Keratinocyte (primary cell): ENCODE results near the gene NEGR1. TPM values are rescaled to one million over a fixed set of nuclear protein-coding genes. Genes with fewer than 3 reads are reported as not detected.

Source experiments
- DNase-seq: peaks from one replicate; pipeline ENCODE4 v3.0.0-alpha.2; 2011; ENCODE audit warnings: low read depth, missing footprints, low spot score
- FAIRE-seq: peaks from 2 replicates; lab custom pipeline; 2011; peaks lifted over from hg19 to GRCh38; lab: Jason Lieb, UNC
- H2AFZ ChIP-seq: 2 replicates; pipeline ENCODE4 v1.6.0; 2012; ENCODE audit warnings: low read length, control low read depth, inconsistent platforms; ENCODE audit not compliant: control insufficient read depth
- H3K27ac ChIP-seq: 2 replicates; pipeline ENCODE4 v1.5.1; 2011; ENCODE audit warnings: low read length; ENCODE audit not compliant: control insufficient read depth, insufficient read depth
- H3K27me3 ChIP-seq: 3 replicates; pipeline ENCODE4 v1.6.0; 2011; ENCODE audit warnings: low read length; ENCODE audit not compliant: control insufficient read depth, insufficient read depth; ENCODE audit errors: extremely low read depth
- H3K36me3 ChIP-seq, 2 experiments: 2 replicates in 1 of 2; 3 replicates in 1 of 2; pipeline ENCODE4 v1.5.1; 2011; ENCODE audit warnings: low read length in 2 of 2, mild to moderate bottlenecking in 1 of 2; ENCODE audit not compliant: control insufficient read depth in 2 of 2, insufficient read depth in 2 of 2; ENCODE audit errors: extremely low read depth in 1 of 2
- H3K4me1 ChIP-seq: 3 replicates; pipeline ENCODE4 v1.5.1; 2011; ENCODE audit warnings: low read length; ENCODE audit not compliant: control insufficient read depth, insufficient read depth; ENCODE audit errors: extremely low read depth
- H3K4me2 ChIP-seq: 3 replicates; pipeline ENCODE4 v1.6.0; 2011; ENCODE audit warnings: low read depth, low read length; ENCODE audit not compliant: control insufficient read depth, insufficient read depth; ENCODE audit errors: extremely low read depth
- H3K4me3 ChIP-seq, 3 experiments: fragments of 200-600 bp in 1 of 3; sonication (generic) in 1 of 3; 2 replicates in 2 of 3; 3 replicates in 1 of 3; pipeline ENCODE4 v1.5.1; 2011 to 2016; ENCODE audit warnings: low read length in 3 of 3, mild to moderate bottlenecking in 3 of 3, control low read depth in 2 of 3, inconsistent platforms in 1 of 3, low read depth in 1 of 3, mixed read lengths in 1 of 3, mixed run types in 1 of 3, moderate library complexity in 1 of 3; ENCODE audit not compliant: control insufficient read depth in 2 of 3, insufficient read depth in 2 of 3; ENCODE audit errors: extremely low read depth in 1 of 3
- H3K79me2 ChIP-seq: 2 replicates; pipeline ENCODE4 v1.6.0; 2012; ENCODE audit warnings: low read length; ENCODE audit not compliant: control insufficient read depth, insufficient read depth
- H3K9ac ChIP-seq: 3 replicates; pipeline ENCODE4 v1.6.0; 2011; ENCODE audit warnings: low read length; ENCODE audit not compliant: control insufficient read depth, insufficient read depth; ENCODE audit errors: extremely low read depth
- H3K9me1 ChIP-seq: 3 replicates; pipeline ENCODE4 v1.6.0; 2011; ENCODE audit warnings: low read length; ENCODE audit not compliant: control insufficient read depth, insufficient read depth; ENCODE audit errors: extremely low read depth
- H3K9me3 ChIP-seq: 2 replicates; pipeline ENCODE4 v1.5.1; 2012; ENCODE audit warnings: low read depth, low read length; ENCODE audit not compliant: control insufficient read depth
- H4K20me1 ChIP-seq: 3 replicates; pipeline ENCODE4 v1.6.0; 2011; ENCODE audit warnings: low read length; ENCODE audit not compliant: control insufficient read depth, insufficient read depth; ENCODE audit errors: extremely low read depth
- EZH2 ChIP-seq: IDR thresholded peaks from one replicate; pipeline ENCODE4 v1.6.1; 2012; ENCODE audit warnings: inconsistent platforms, mild to moderate bottlenecking, low read length, moderate library complexity
- dilution Hi-C: fragments of 300-500 bp; cut with MboI; formaldehyde crosslinking; loops from one replicate; pipeline ENCODE4 v1.7.0; 2020; ENCODE audit warnings: low sequenced_read_pairs; ENCODE audit not compliant: extremely low pct_ligation_motif_present
- polyA plus RNA-seq, 5 experiments: library from polyadenylated mRNA; depleted of rRNA in 3 of 5; stranded (reverse) in 3 of 5; stranded (forward) in 1 of 5; unstranded in 1 of 5; fragments of >200 nt; gene quantifications; 1 replicate in 1 of 5; 2 replicates in 3 of 5; 3 replicates in 1 of 5; pipeline versions ENCODE4 v1.2.1 to v1.2.3, GENCODE V29; 2011 to 2012; ENCODE audit warnings: missing spikeins in 2 of 5, low read depth in 1 of 5, low replicate concordance in 1 of 5
- TF ChIP-seq, protein P1 (sequence below), 3 experiments: IDR thresholded peaks in 1 of 3; conservative IDR thresholded peaks in 1 of 3; optimal IDR thresholded peaks in 1 of 3; 2 replicates in 2 of 3; 3 replicates in 1 of 3; pipeline versions ENCODE3 to v1.5.1; 2011; ENCODE audit warnings: low read length in 3 of 3, mild to moderate bottlenecking in 3 of 3, moderate library complexity in 2 of 3, control low read depth in 1 of 3, inconsistent platforms in 1 of 3; ENCODE audit not compliant: insufficient read depth in 2 of 3; ENCODE audit errors: extremely low read depth in 1 of 3

NEGR1 gene
- polyA plus RNA-seq, 1 donor (not counting 4 experiments of a cell fraction or from before 2014, with no cell fraction given), result 1.6 TPM

DNA sequence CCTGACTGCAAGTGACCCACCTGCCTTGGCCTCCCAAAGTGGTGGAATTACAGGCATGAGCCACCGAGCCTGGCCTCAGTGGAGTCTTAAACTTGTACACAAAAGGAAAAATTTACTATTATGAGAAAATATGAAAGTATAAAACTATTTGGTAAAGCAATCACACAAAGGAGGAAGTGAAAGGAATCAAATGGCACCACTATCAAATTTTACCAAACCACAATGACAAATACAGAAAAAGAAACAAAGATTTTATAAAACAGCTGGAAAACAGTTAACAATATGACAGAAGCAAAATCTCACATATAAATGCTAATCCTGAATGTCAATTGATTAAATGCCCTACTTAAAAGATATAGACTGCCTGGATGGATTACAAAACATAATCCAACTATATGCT lies 42.1 kb upstream of the NEGR1 start:
- H3K79me2 ChIP-seq, result no peaks in the 10 kb centered on the region

DNA sequence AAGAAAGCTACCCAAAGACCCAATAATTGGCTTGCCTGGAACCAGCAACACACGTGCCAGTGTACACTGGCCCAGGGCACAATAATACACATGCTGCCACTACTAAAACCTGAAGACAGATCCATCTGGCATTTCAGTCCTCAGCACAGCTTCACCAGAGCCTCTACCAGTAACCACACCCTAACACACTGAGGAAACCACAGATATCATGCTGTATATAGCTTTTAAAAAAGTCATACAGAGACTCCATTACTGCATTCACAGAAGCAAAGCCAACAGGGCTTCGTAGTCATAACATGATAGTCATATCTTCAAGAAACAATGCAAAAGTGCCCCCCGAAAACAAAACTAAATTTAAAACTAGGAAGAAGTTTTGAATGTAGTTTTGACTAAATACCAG lies 40.6 kb upstream of the NEGR1 start:
- Histone ChIP-seq H4K20me1 (no peaks in the 10 kb centered on the region), H3K9ac (no peak overlapping the region), H3K9me1 (no peaks in the 10 kb centered on the region), H3K4me3 (no peak overlapping the region), H3K4me2 (no peak overlapping the region), H3K27ac (no peak overlapping the region), H3K27me3 (no peaks in the 10 kb centered on the region), H2AFZ (no peak overlapping the region), H3K79me2 (no peaks in the 10 kb centered on the region), H3K9me3 (no peaks in the 10 kb centered on the region), H3K4me1 (no peaks in the 10 kb centered on the region), H3K36me3 (no peaks in the 10 kb centered on the region)
- no peak for TF ChIP-seq EZH2
- TF ChIP-seq, protein P1, sequence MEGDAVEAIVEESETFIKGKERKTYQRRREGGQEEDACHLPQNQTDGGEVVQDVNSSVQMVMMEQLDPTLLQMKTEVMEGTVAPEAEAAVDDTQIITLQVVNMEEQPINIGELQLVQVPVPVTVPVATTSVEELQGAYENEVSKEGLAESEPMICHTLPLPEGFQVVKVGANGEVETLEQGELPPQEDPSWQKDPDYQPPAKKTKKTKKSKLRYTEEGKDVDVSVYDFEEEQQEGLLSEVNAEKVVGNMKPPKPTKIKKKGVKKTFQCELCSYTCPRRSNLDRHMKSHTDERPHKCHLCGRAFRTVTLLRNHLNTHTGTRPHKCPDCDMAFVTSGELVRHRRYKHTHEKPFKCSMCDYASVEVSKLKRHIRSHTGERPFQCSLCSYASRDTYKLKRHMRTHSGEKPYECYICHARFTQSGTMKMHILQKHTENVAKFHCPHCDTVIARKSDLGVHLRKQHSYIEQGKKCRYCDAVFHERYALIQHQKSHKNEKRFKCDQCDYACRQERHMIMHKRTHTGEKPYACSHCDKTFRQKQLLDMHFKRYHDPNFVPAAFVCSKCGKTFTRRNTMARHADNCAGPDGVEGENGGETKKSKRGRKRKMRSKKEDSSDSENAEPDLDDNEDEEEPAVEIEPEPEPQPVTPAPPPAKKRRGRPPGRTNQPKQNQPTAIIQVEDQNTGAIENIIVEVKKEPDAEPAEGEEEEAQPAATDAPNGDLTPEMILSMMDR (optimal IDR thresholded peaks at IDR 0.05 in 1 of 3, IDR thresholded peaks at IDR 0.05 in 1 of 3, conservative IDR thresholded peaks at IDR 0.05 in 1 of 3; ENCODE audit: extremely low read depth in 1 of 3, insufficient read depth in 2 of 3, low read length in 3 of 3), result no peak
- no peak for FAIRE-seq
- no peak for DNase-seq
- dilution Hi-C loops, result no loop called here

More for the DNA sequence above, 42.1 kb upstream of the NEGR1 start:
- H3K9ac ChIP-seq, result no peak overlapping the region
- H2AFZ ChIP-seq, result no peak overlapping the region
- H3K4me2 ChIP-seq, result no peak overlapping the region
- no peaks in the 10 kb centered on the region for H3K4me1 ChIP-seq
- no peaks in the 10 kb centered on the region for H3K36me3 ChIP-seq
- H3K9me3 ChIP-seq, result no peaks in the 10 kb centered on the region
- no peak for DNase-seq
- TF ChIP-seq, protein P1 (optimal IDR thresholded peaks at IDR 0.05 in 1 of 3, IDR thresholded peaks at IDR 0.05 in 1 of 3, conservative IDR thresholded peaks at IDR 0.05 in 1 of 3; ENCODE audit: extremely low read depth in 1 of 3, insufficient read depth in 2 of 3, low read length in 3 of 3), result no peak
- TF ChIP-seq EZH2, result no peak
- H3K9me1 ChIP-seq, result no peaks in the 10 kb centered on the region
- no peaks in the 10 kb centered on the region for H3K27me3 ChIP-seq
- H3K4me3 ChIP-seq, result no peak overlapping the region
- dilution Hi-C loops, result no loop called here
- FAIRE-seq, result no peak
- H3K27ac ChIP-seq, result no peak overlapping the region
- no peaks in the 10 kb centered on the region for H4K20me1 ChIP-seq
